Left lung (tissue), 10 donors: Measurements from ENCODE around the gene SLC9A9. TPM values are rescaled to one million over a fixed set of nuclear protein-coding genes. Genes with fewer than 3 reads are reported as not detected.
A peak's percentile ranks its signal among the peaks of the same experiment; 100 is the strongest.
"Not testable (repeated sequence)": the region's sequence is repeated elsewhere in the genome, so short reads cannot be mapped to it uniquely, and the experiment has no call there.

Experiments
- ATAC-seq: fragments of 200-7000 bp; cut with Tn5 transposase; one replicate; pipeline ENCODE4 v1.9.1; 2020; ENCODE audit warnings: moderate library complexity
- DNase-seq, 4 donors: peaks; one replicate each; pipeline ENCODE4 v3.0.0-alpha.2; 2013 to 2020
- H3K27ac ChIP-seq, 2 donors: fragments of 200-600 bp; sonication (generic) in 1 of 2; one replicate each; pipeline versions ENCODE4 v1.5.0 to v1.8.0; 2020 to 2021
- H3K27me3 ChIP-seq, 2 donors: fragments of 200-600 bp; sonication (generic) in 1 of 2; one replicate each; pipeline versions ENCODE4 v1.5.0 to v1.8.0; 2020 to 2021
- H3K36me3 ChIP-seq, 2 donors: fragments of 200-600 bp; sonication (generic) in 1 of 2; one replicate each; pipeline versions ENCODE4 v1.5.0 to v1.8.0; 2020 to 2021
- H3K4me1 ChIP-seq, 2 donors: fragments of 200-600 bp; one replicate each; pipeline ENCODE4 v1.8.0; 2021
- H3K4me3 ChIP-seq, 2 donors: fragments of 200-600 bp; sonication (generic) in 1 of 2; one replicate each; pipeline versions ENCODE4 v1.5.0 to v1.8.0; 2020 to 2021; ENCODE audit warnings: mild to moderate bottlenecking in 1 of 2
- H3K9me3 ChIP-seq, 2 donors: fragments of 200-600 bp; sonication (generic) in 1 of 2; one replicate each; pipeline versions ENCODE4 v1.5.0 to v1.8.0; 2020 to 2021
- CTCF ChIP-seq, 2 donors: fragments of 200-600 bp; sonication (generic) in 1 of 2; IDR thresholded peaks; one replicate each; pipeline versions ENCODE4 v1.5.0 to v1.8.0; 2021; ENCODE audit warnings: antibody characterized with exemption in 2 of 2
- intact Hi-C, 2 donors: fragments of 100-400 bp; cut with DNase I; formaldehyde crosslinking; loops; one replicate each; pipeline versions ENCODE4 v1.11.2 to v1.14.2; 2022
- polyA plus RNA-seq, 6 donors: library from polyadenylated mRNA; unstranded; fragments of 120-200 nt; gene quantifications; one replicate each; pipeline ENCODE4 v1.2.1, GENCODE V29; 2013; ENCODE audit not compliant: insufficient read length in 6 of 6
- total RNA-seq, 2 donors: library from RNA; stranded (reverse); fragmentation: NEBNext Ultra II Directional; extraction: Animal tissue kit (Norgen Biotek cat#: 25700); gene quantifications; one replicate each; pipeline ENCODE4 v1.2.1, GENCODE V29; 2021
- donor health status: DM: no; HTN: yes; CAD: no.
- donor health status: DM: no; HTN: no; CAD: no.

The SLC9A9 gene
- total and polyA plus RNA-seq, 8 donors: 13.9 to 19.6 (median 16.8) TPM

DNA sequence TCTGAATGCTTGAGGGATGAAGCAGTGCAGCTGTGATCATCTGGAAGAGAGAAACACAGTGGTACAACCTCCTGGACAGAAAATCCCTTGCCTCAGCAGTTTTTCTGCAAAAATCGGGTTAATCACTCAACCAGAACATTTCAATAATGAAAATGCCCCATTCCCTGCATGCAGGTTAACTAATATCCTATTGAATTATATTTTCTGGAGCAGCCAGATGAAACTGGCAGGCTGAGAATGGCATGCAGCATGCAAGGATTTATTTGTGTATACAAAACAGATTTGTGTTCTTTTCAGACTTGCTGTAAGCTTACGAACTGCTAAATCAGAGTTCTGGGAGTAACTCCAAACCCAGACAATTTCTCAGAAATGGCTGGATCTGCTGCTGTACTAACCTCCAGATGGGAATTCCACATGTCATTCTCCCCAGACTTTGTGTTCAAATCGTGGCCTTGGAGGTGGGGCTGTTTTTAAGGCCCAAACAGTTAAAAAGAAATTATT, 39.1 kb downstream of the SLC9A9 start:
- H3K4me1 ChIP-seq: peaks cover 0 to 44% of the 10 kb centered on the region in 2 donors
- ATAC-seq: peak; percentile 48
- peak in 2 of 4 donors; percentile 74 to 85 for DNase-seq

GRCh38 chr3:143808030-143808429, 40.2 kb downstream of the SLC9A9 start:
- intact Hi-C loops: no loop called here
- Histone ChIP-seq H3K4me3 (no peak overlapping the region), H3K4me1 (peaks cover 0 to 36% of the 10 kb centered on the region in 2 donors), H3K36me3 (no peaks in the 10 kb centered on the region), H3K27me3 (no peaks in the 10 kb centered on the region), H3K27ac (no peak overlapping the region), H3K9me3 (no peaks in the 10 kb centered on the region)
- TF ChIP-seq CTCF (IDR thresholded peaks at IDR 0.05): no peak
- ATAC-seq (no peak), DNase-seq (no peak)

More for the DNA sequence above, 39.1 kb downstream of the SLC9A9 start:
- Histone ChIP-seq H3K27ac (peak overlapping the region in 1 of 2 donors; percentile 63), H3K9me3 (no peaks in the 10 kb centered on the region), H3K27me3 (no peaks in the 10 kb centered on the region), H3K36me3 (no peaks in the 10 kb centered on the region), H3K4me3 (no peak overlapping the region)
- TF ChIP-seq CTCF (IDR thresholded peaks at IDR 0.05): no peak
- intact Hi-C loops: no loop called here

DNA sequence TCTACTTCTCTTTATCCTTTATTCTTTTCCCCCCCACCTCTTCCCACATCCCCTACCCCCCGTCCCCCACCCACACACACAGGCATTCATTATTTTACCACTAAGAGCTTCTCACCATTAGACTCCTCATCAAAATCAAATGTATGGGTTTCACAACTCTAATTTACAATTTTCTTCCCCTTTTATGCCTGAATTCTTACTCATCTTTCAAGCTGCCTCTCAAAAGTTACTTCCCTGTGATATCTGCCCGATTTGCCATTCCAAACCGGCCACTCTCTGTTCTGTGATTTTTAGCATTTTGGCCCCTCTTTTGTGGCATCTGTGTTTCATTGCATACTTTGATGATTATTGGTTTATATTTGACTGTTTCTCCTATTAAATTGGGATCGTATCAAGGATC, 42.2 kb downstream of the SLC9A9 start:
- no peak overlapping the region for H3K4me3 ChIP-seq
- H3K27ac ChIP-seq: no peak overlapping the region
- H3K27me3 ChIP-seq: no peaks in the 10 kb centered on the region
- ATAC-seq (no peak), DNase-seq (no peak)
- H3K9me3 ChIP-seq: no peaks in the 10 kb centered on the region
- H3K36me3 ChIP-seq: no peaks in the 10 kb centered on the region
- no peak for TF ChIP-seq CTCF (IDR thresholded peaks at IDR 0.05)
- peaks cover 0 to 18% of the 10 kb centered on the region in 2 donors for H3K4me1 ChIP-seq
- intact Hi-C loops: no loop called here

DNA sequence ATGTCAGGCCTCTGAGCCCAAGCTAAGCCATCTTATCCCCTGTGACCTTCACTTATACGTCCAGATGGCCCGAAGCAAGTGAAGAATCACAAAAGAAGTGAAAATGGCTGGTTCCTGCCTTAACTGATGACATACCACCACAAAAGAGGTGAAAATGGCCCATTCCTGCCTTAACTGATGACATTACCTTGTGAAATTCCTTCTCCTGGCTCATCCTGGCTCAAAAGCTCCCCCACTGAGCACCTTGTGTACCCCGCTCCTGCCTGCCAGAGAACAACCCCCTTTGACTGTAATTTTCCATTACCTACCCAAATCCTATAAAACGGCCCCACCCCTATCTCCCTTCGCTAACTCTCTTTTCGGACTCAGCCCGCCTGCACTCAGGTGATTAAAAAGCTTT, 42.8 kb downstream of the SLC9A9 start:
- intact Hi-C loops, ATAC-seq: not testable (repeated sequence)

DNA sequence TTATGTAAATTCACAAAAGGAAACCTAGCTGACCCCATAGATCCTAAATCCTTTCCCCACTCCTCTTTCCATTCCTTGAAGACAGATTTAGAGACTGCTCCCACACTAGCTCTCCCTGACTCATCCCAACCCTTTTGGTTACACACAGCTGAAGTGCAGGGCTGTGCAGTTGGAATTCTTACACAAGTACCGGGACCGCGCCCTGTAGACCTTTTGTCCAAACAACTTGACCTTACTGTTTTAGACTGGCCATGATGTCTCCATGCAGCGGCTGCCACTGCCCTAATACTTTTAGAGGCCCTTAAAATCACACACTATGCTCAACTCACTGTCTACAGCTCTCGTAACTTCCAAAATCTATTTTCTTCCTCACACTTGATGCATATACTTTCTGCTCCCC, 47.2 kb downstream of the SLC9A9 start:
- intact Hi-C loops: not testable (repeated sequence)

More for the DNA sequence above, 42.8 kb downstream of the SLC9A9 start:
- not testable (repeated sequence) for H3K4me3 ChIP-seq, DNase-seq, H3K36me3 ChIP-seq, H3K27me3 ChIP-seq, H3K9me3 ChIP-seq, H3K27ac ChIP-seq
- peaks cover 0 to 12% of the 10 kb centered on the region in 2 donors for H3K4me1 ChIP-seq

DNA sequence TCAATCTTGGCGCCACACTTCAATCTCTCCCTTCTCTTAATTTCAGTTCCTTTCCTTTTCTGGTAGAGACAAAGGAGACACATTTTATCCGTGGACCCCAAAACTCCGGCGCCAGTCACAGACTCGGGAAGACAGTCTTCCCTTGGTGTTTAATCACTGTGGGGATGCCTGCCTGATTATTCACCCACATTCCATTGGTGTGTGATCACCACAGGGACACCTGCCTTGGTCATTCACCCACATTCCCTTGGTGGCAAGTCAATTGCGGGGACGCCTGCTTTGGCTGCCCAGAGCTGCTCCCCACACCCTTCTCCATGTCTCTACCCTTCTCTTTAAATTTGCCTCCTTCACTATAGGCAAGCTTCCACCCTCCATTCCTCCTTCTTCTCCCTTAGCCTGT, 50.1 kb downstream of the SLC9A9 start:
- H3K4me1 ChIP-seq, DNase-seq, H3K9me3 ChIP-seq, ATAC-seq, H3K27me3 ChIP-seq, H3K36me3 ChIP-seq, intact Hi-C loops, H3K27ac ChIP-seq, H3K4me3 ChIP-seq: not testable (repeated sequence)

More for the DNA sequence above, 47.2 kb downstream of the SLC9A9 start:
- ATAC-seq, H3K9me3 ChIP-seq, H3K27me3 ChIP-seq, H3K4me1 ChIP-seq, H3K27ac ChIP-seq, DNase-seq, H3K36me3 ChIP-seq, H3K4me3 ChIP-seq: not testable (repeated sequence)

- intact Hi-C loops: no loop called here
- TF ChIP-seq CTCF (IDR thresholded peaks at IDR 0.05): no peak
- peaks cover 0 to 11% of the 10 kb centered on the region in 2 donors for H3K9me3 ChIP-seq
Observed at GRCh38 chr3:143795874-143796273, 52.4 kb downstream of the SLC9A9 start.

More at GRCh38 chr3:143795874-143796273, 52.4 kb downstream of the SLC9A9 start:
- H3K4me1 ChIP-seq: no peaks in the 10 kb centered on the region
- no peaks in the 10 kb centered on the region for H3K36me3 ChIP-seq
- no peak overlapping the region for H3K27ac ChIP-seq
- DNase-seq: peak in 2 of 4 donors; percentile 51 to 67
- peak; percentile 85 for ATAC-seq
- H3K4me3 ChIP-seq: no peak overlapping the region
- H3K27me3 ChIP-seq: no peaks in the 10 kb centered on the region
